K562 (cell line): ENCODE data around the gene COX6B1. TPM values are rescaled to one million over a fixed set of nuclear protein-coding genes. Genes with fewer than 3 reads are reported as not detected.

Source experiments
- CEBPB ChIP-seq: fragments of 450-650 bp; IDR thresholded peaks from 2 replicates; pipeline ENCODE4 v1.6.1; 2016; ENCODE audit warnings: missing genetic modification characterization, missing compliant biosample characterization
- E2F3 ChIP-seq: fragments of 250-450 bp; sonication (Bioruptor Pico); IDR thresholded peaks from 2 replicates; pipeline ENCODE4 v1.4.0; 2020; ENCODE audit warnings: mild to moderate bottlenecking
- EWSR1 ChIP-seq: fragments of 450-650 bp; IDR thresholded peaks from 2 replicates; pipeline ENCODE4 v1.6.1; 2018; ENCODE audit warnings: borderline replicate concordance, mild to moderate bottlenecking, low read depth, moderate library complexity; ENCODE audit not compliant: partially characterized antibody
- GTF3C2 ChIP-seq: IDR thresholded peaks from 3 replicates; pipeline ENCODE4 v1.6.1; 2011; ENCODE audit warnings: borderline replicate concordance, mild to moderate bottlenecking, moderate library complexity; ENCODE audit not compliant: insufficient read length; ENCODE audit errors: extremely low read depth
- HDAC1 ChIP-seq, 2 experiments: fragments of 450-650 bp; IDR thresholded peaks; 2 replicates each; pipeline ENCODE4 v1.6.1; 2016 to 2017; ENCODE audit warnings: inconsistent platforms in 1 of 2, mild to moderate bottlenecking in 1 of 2, moderate library complexity in 1 of 2
- MEF2D ChIP-seq: conservative IDR thresholded peaks from 2 replicates; pipeline ENCODE4 v1.6.1; 2016; ENCODE audit warnings: low read depth, missing genetic modification characterization, missing compliant biosample characterization
- MNT ChIP-seq, 2 experiments: fragments of 450-650 bp; conservative IDR thresholded peaks; 2 replicates each; pipeline ENCODE4 v1.6.1; 2017; ENCODE audit warnings: mild to moderate bottlenecking in 2 of 2, moderate library complexity in 2 of 2
- MTA2 ChIP-seq: fragments of 450-650 bp; IDR thresholded peaks from 2 replicates; pipeline ENCODE4 v1.6.1; 2016; ENCODE audit warnings: low read depth
- NCOR1 ChIP-seq: fragments of 450-650 bp; IDR thresholded peaks from 2 replicates; pipeline ENCODE4 v1.6.1; 2016; ENCODE audit warnings: mild to moderate bottlenecking, moderate library complexity
- NFATC3 ChIP-seq: fragments of 450-650 bp; IDR thresholded peaks from 2 replicates; pipeline ENCODE4 v1.6.1; 2017; ENCODE audit warnings: mild to moderate bottlenecking
- NFE2 ChIP-seq: IDR thresholded peaks from 2 replicates; pipeline ENCODE4 v1.6.1; 2014; ENCODE audit warnings: antibody characterized with exemption, low read depth
- RBBP5 ChIP-seq: fragments of 200-600 bp; sonication (generic); IDR thresholded peaks from 2 replicates; pipeline ENCODE4 v1.6.1; 2012; ENCODE audit warnings: borderline replicate concordance, mild to moderate bottlenecking, low read length, control low read depth, inconsistent platforms; ENCODE audit not compliant: insufficient read depth, poor library complexity, severe bottlenecking
- SAP30 ChIP-seq: fragments of 200-600 bp; sonication (generic); IDR thresholded peaks from 2 replicates; pipeline ENCODE4 v1.6.1; 2012; ENCODE audit warnings: borderline replicate concordance, low read depth, mild to moderate bottlenecking, moderate library complexity, low read length, control low read depth, inconsistent platforms; ENCODE audit not compliant: insufficient read depth, poor library complexity, severe bottlenecking
- SIN3B ChIP-seq: fragments of 450-650 bp; IDR thresholded peaks from 2 replicates; pipeline ENCODE4 v1.6.1; 2017; ENCODE audit warnings: low read depth, mild to moderate bottlenecking, moderate library complexity
- SP1 ChIP-seq: sonication (generic); formaldehyde crosslinking; IDR thresholded peaks from 2 replicates; pipeline ENCODE4 v1.8.1; 2022; ENCODE audit warnings: mild to moderate bottlenecking, missing genetic modification reagents
- SP2 ChIP-seq: IDR thresholded peaks from 2 replicates; pipeline ENCODE4 v1.6.1; 2011; ENCODE audit warnings: mild to moderate bottlenecking, low read depth, low read length, moderate library complexity; ENCODE audit not compliant: poor library complexity, severe bottlenecking; ENCODE audit errors: extremely low read depth
- SUPT5H ChIP-seq: fragments of 450-650 bp; IDR thresholded peaks from 2 replicates; pipeline ENCODE4 v1.6.1; 2016
- TFE3 ChIP-seq: fragments of 450-650 bp; formaldehyde crosslinking; IDR thresholded peaks from 2 replicates; pipeline ENCODE4 v1.4.0; 2020; ENCODE audit warnings: mild to moderate bottlenecking, mixed read lengths
- ZBTB7A ChIP-seq: IDR thresholded peaks from 2 replicates; pipeline ENCODE4 v1.6.1; 2011; ENCODE audit warnings: low read depth, mild to moderate bottlenecking, low read length, moderate library complexity, borderline replicate concordance; ENCODE audit not compliant: control insufficient read depth
- ZFX ChIP-seq: sonication (generic); formaldehyde crosslinking; IDR thresholded peaks from 2 replicates; pipeline ENCODE4 v1.8.0; 2022; ENCODE audit warnings: mild to moderate bottlenecking, missing genetic modification reagents, moderate library complexity
- ZNF41 ChIP-seq: fragments of 250-450 bp; sonication (Bioruptor Pico); conservative IDR thresholded peaks from 2 replicates; pipeline ENCODE4 v1.4.0; 2020; ENCODE audit warnings: mild to moderate bottlenecking
- ZNF76 ChIP-seq: fragments of 250-450 bp; sonication (Bioruptor Pico); IDR thresholded peaks from 2 replicates; pipeline ENCODE4 v1.4.0; 2020; ENCODE audit warnings: mild to moderate bottlenecking, moderate library complexity, borderline replicate concordance
- polyA plus RNA-seq, 8 experiments: library from polyadenylated mRNA; depleted of rRNA in 4 of 8; stranded (reverse) in 5 of 8; unstranded in 3 of 8; fragments of >200 nt; fragmentation: Nextera tagmentation in 2 of 8; fragmentation: Illumina TruSeq in 1 of 8; extraction: Ambion mirVana in 2 of 8; extraction: Trizol in 1 of 8; gene quantifications; 2 replicates each; pipeline versions ENCODE4 v1.2.1 to v1.2.3, GENCODE V29; 2011 to 2014; ENCODE audit warnings: inconsistent platforms in 1 of 8, missing spikeins in 1 of 8
- total RNA-seq, 7 experiments: library from RNA; depleted of rRNA in 6 of 7; stranded (reverse); fragments of >200 nt in 6 of 7; fragmentation: Illumina TruSeq in 2 of 7; extraction: Trizol in 2 of 7; gene quantifications; 2 replicates each; pipeline versions ENCODE4 v1.2.1 to v1.2.3, GENCODE V29; 2011 to 2021; ENCODE audit warnings: low replicate concordance in 1 of 7

Gene COX6B1
- total and polyA plus RNA-seq, 9 of the 15 experiments (the other 6 are each of a cell fraction or from before 2014, with no cell fraction given) = 777 to 2,393 (median 1,219) TPM

GRCh38 chr19:35644206-35644986, 3.7 kb upstream of the COX6B1 start (continued):
- no peak for TF ChIP-seq TFE3 (CRISPR knock-in tag)
- no peak for TF ChIP-seq MEF2D (tag)
- TF ChIP-seq ZNF76 (CRISPR knock-in tag) = no peak
- TF ChIP-seq MTA2 = no peak
- no peak for TF ChIP-seq NFATC3
- no peak for TF ChIP-seq GTF3C2
- TF ChIP-seq CEBPB (tag) = no peak
- TF ChIP-seq HDAC1 (IDR thresholded peaks at IDR 0.05) = peak in 1 of 2 experiments; percentile 54; a peak in 1 of 4 replicates
- peak; percentile 53 to 62 for TF ChIP-seq MNT (conservative IDR thresholded peaks at IDR 0.05)
- TF ChIP-seq RBBP5 = no peak
- no peak for TF ChIP-seq ZNF41 (CRISPR knock-in tag)
- peak; percentile 70 for TF ChIP-seq SAP30
- TF ChIP-seq ZBTB7A = peak; percentile 68; the same call in 1 of the 2 replicates
- peak; percentile 75 for TF ChIP-seq ZFX (CRISPR knock-in tag)
- peak; percentile 58 for TF ChIP-seq SUPT5H
- TF ChIP-seq NCOR1 = no peak
- no peak for TF ChIP-seq NFE2
- TF ChIP-seq SIN3B = no peak
- TF ChIP-seq SP2 = no peak
- TF ChIP-seq EWSR1 = no peak
- TF ChIP-seq SP1 (CRISPR knock-in tag) = peak; percentile 50
- TF ChIP-seq E2F3 = no peak
